Gastroesophageal sphincter (tissue), 3 donors: ENCODE data around the gene DAZAP2.

Experiments
- CTCF ChIP-seq, 4 experiments: fragments of 200-600 bp in 2 of 4; fragments of 450-650 bp in 2 of 4; sonication (generic) in 1 of 4; IDR thresholded peaks; one replicate each; pipeline ENCODE4 v1.5.1; 2017 to 2019; ENCODE audit warnings: antibody characterized with exemption in 4 of 4, mild to moderate bottlenecking in 2 of 4, moderate library complexity in 2 of 4
- EP300 ChIP-seq: sonication (generic); formaldehyde crosslinking; IDR thresholded peaks from one replicate; pipeline ENCODE4 v1.6.1; 2017; ENCODE audit warnings: antibody characterized with exemption, mild to moderate bottlenecking
- POLR2A ChIP-seq, 2 donors: fragments of 450-650 bp; IDR thresholded peaks; one replicate each; pipeline ENCODE4 v1.6.1; 2017; ENCODE audit warnings: antibody characterized with exemption in 2 of 2, mild to moderate bottlenecking in 2 of 2, moderate library complexity in 1 of 2
- POLR2AphosphoS5 ChIP-seq: sonication (generic); formaldehyde crosslinking; IDR thresholded peaks from one replicate; pipeline ENCODE4 v1.6.1; 2017; ENCODE audit warnings: antibody characterized with exemption

GRCh38 chr12:51200806-51201205, 37.8 kb upstream of the DAZAP2 start:
- no peak for TF ChIP-seq CTCF (IDR thresholded peaks at IDR 0.05)
- TF ChIP-seq POLR2A (IDR thresholded peaks at IDR 0.05): no peak
- TF ChIP-seq POLR2AphosphoS5: no peak
- TF ChIP-seq EP300: no peak
